Measurements from ENCODE around the gene CHST13.

Gene CHST13

DNA sequence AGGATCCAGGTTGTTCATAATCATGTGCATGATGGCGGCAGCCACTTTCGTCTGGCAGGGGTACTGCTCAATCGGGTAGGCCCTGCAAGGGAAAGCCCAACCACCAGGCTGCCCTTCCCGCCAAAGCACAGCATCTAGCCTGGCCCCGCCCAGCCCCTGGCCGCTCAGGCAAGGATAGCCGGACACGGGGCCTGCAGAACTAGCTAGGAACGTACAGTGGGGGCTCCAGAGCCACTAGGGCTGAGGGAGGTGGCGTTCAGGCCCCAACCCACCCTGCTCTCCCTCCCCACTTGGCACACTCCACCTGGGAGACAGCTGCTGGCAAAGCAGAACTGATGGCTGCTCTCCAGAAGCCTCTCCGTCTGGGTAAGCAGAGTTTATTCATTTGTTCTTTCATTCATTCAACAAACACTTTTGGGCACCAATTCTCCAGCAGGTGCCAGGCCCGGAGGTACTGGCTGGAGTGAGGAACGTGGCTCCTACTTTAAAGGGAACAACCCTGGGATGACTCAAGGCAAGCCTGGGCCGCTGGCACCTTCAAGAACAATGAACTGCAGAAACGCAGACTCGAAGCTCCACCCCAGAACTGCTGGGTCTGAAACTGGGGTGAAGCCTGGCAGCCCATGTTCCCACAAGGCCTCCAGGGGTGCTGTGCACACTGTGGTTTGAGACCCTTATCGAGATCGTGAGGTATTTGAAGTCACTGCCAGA lies 14.2 kb upstream of the CHST13 start:
- no peak for DNase-seq (ENCODE audit: low read depth in 2 of 2)

DNA sequence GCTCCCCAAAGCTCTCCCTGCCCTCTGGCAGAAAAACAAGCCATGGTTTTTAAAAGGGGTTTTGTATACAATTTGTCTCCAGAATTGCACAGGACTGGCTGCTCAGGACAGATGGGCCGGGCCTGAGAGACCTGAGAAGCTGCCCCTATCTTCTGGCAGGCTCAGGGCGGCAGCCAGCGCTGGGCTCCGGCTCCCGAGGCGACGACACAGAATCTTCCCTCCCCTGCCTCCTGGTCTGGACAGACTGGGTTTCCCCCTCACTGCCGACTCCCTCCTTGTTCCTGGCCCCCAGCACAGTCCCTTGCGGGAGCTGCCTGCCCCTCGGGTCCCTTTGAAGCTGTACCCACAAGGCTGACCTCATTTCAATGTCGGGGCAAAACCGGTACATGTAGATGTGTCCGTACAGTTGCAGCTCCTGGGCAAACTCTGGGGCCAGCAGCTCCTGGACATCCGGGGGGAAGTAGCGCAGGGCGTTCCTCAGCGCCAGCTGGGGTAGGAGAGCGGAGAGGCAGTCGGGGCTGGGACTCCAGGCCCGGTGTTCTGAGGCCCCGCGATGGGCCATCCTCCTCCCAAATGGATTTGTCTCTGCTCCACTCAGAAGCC lies 13.5 kb upstream of the CHST13 start:
- no peak for DNase-seq (ENCODE audit: low read depth in 2 of 2)

DNA sequence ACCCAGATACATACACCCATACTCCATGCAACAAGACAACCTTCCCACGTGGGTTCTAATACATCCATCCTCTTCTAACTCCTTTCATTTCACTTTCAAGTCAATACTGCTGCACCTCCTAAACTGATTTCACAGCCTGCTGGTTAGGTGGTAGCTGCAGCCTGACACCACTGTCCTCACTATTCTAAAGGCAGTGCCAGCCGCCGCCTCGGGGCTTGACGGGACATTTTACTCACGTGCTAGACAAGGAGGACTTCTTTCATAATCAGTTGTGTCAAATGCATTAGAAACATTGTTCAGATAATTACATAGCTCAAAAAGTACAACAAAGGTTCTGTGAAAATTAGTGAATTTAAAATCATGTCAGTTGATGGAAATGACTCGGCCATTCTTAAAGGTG lies 12.7 kb upstream of the CHST13 start:
- DNase-seq (ENCODE audit: low read depth in 2 of 2), result no peak

DNA sequence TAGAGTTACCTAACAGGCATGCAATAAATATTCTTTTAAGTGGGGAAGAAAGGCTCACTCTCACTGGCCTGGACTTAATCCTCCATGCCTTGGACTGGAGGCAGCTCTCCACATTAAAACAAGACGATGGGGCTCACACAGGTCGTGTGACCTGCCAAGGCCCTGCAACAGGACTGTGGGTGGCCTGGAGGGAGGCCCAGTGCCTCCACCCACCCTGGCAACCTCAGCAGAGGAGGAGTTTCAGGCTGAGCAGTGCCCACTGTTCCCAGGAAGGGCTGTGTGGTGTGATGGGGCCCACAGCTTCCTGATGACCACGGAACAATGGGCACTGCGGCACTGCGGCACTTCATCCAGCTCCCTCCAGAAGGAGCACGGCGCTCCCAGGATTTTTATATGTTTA lies 11.9 kb upstream of the CHST13 start:
- no peak for DNase-seq (ENCODE audit: low read depth in 2 of 2)

DNA sequence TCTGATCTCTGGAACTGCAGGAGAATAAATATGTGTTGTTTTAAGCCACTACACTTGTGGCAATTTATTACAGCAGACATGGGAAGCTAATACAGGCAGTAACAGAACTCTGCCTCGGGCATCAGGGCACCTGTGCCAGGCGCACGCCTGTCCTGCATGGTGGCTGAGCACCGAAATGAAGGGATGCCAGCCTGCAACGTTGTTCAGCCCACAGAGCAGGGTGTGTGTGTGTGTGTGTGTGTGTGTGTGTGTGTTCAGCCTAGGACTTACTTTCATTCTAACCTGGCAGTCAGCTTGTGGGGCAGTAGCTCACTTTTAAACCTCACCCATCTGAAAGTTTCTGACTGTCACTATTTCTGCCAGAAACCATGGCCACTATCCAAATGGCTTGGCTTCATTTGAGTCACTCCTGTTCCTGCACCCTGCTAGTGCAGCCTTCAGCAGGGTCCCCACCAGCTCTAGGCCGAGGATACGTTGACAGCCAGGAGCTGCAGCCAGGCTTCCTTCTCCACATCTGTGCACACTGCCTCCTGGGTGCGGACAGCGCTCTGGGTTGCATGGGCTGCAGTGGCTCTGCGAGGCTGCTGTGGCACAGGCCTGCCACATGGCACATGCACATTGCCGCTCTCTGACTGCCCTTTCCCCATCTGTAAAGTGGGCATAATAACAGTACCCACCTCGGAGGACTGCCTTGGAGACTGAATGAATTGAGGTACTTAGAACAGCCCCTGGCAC lies 10.9 kb upstream of the CHST13 start:
- no peak for DNase-seq (ENCODE audit: low read depth in 2 of 2)

DNA sequence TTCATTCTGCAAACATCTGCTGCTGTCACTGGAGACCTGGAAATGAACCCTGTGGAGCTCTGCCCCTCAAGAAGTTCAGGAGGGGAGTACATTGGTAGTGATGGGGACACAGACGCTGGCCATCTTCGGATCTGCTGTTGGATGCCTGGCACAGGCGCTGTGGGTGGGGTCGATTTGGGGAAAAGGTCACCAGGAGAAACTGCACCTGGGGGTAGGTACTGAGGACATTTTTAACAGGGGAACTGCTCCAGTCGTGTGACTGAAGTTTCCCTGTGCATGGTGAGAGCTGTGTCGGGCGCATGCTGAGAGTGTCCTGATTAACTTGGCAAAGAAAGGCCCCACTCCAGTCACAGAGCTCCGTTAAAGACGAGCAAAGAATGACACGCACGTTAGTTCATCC lies 9.8 kb upstream of the CHST13 start:
- DNase-seq (ENCODE audit: low read depth in 2 of 2), result no peak

DNA sequence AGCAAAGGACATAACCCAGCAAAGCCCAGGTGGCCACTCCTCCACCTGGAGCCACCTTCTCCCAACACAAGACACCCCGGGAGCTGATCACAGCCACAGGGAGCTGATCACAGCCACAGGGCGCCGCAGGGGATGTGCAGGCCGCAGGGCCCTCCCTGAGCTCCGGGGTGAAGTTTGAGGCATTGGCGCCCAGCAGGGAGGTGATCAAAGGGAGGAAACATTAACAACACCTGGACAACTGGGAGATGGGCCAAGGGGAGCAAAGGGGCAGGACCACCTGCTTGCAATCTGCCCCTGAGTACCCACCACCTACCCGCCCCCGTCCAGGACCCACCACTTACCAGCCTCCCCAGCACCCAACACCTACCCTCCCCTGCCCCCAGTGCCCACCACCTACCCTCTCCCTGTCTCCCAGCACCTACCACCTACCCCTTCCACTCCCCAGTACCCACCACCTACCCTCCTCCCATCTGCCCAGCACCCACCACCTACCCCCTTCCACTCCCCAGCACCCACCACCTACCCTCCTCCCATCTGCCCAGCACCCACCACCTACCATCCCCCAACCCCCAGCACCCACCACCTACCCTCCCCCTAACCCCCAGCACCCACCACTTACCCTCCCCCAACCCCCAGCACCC lies 8.8 kb upstream of the CHST13 start:
- DNase-seq (ENCODE audit: low read depth in 2 of 2), result no peak

DNA sequence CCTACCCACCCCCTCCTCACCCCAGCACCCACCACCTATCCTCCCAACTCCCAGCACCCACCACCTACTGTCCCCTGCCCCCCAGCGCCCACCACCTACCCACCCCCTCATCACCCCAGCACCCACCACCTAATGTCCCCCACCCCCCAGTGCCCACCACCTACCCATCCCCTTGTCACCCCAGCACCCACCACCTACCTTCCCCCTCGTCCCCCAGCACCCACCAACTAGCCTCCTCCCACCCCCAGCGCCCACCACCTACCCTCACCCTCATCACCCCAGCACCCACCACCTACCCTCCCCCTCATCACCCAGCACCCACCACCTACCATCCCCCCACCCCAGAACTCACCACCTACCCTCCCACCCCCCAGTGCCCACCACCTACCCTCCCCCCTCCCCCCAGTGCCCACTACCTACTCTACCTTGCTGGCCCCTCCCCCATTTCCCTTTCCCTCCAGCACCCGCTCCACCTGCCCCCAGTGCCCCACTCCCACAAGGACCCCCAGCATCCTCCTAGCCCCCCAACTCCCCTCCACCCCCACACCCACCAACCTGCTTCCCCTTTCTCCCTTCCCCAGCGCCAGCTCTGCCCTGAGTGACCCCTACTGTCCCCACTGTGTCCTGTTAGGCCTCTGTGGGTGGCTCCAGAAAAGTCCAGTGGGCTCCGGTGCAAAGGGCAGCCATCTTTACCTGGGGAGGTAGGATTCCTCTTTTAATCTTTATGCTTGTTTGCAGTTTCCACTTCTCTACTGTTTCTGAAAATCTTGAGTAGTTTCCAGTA lies 7.6 kb upstream of the CHST13 start:
- no peak for DNase-seq (ENCODE audit: low read depth in 2 of 2)

DNA sequence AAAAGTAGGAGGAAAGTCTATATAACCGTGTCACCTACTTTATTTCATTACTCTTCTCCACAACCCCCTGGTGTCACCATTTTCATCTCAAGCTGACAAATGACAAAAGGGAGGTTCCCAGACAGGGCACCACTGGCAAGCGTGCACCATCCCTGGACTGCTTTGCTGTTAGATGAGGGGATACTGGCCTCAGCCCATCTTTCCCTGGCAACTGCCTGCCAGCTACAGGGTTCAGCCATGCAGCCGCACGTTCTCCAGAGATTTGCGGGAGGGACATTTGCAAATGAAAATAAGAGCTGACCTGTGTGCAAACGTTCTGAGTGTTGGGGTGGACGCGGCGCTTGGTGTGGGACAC lies 7.0 kb upstream of the CHST13 start:
- DNase-seq (ENCODE audit: low read depth in 2 of 2), result no peak

DNA sequence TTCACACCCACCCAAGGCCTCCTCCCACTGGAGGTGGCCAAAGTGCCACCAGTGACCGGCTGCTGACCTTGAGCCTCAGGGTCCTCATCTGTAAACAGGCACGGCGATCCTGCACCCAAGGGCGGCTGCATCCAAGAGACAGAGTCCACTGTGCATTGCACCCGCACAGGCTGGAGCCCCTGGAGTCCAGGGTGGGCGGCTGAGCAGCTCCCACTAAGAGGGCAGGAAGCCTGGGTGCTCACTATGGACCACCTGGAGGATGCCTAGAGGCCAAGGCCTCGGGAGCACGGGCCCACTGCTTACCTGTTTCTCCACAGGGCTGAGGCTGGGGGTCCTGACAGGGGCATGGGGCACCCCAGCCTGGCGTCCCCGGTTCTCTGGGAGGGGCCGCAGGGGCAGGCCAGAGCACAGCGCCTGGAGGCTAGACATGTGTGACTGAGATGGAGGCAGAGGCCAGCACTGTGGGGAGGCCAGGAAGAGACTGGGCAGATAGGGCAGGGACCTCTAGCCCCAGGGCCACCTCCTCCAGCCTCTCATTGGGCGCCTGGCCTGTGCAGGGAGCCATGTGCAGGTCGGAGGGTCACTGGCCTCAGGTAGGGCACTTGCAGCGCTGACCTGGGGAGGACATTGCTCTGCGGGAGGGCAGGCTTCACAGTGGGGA lies 6.5 kb upstream of the CHST13 start, which contains the start of gene UROC1:
UROC1 (minus strand) TSS at position 483 of the 661 bp plus-strand sequence; CDS start at position 429, 54 bp downstream.
- DNase-seq (ENCODE audit: low read depth in 2 of 2), result no peak

DNA sequence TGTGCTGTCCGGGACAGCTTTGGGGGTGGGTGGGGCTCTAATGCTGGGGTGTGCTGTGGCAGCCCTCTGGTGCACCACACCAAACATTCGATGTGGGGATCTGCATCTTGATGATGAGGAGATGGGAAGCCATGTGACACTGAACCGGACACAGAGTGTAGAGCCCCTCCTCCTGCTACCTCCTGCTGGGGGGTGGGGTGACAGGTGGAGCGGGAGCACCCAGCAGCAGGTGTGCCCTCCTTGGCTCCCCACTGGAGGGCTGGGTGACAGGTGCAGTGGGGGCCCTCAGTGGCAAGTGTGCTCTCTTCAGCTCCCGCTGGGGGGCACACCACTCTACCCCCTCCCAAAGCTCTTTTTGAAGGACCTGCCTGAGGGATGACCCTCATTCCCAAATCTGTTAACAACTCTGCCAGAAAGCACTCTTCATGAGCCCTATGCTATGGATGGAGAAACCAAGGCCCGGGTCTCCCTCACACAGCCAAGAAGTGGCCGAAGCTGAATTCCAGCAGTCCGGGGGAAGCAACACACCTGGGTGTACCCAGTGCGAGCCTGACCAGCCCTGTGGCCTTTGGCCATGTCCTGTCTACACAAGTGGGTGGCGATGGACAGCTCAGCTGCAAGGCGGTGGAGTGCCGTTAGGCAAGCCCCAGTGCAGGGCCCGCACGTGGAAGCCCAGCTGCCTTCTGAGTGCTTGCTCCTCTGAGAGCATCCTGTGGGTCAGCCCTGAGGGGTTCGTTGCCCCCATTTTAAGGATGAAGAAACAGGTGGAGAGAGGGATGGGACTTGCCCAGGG lies 5.8 kb upstream of the CHST13 start:
- no peak for DNase-seq (ENCODE audit: low read depth in 2 of 2)

DNA sequence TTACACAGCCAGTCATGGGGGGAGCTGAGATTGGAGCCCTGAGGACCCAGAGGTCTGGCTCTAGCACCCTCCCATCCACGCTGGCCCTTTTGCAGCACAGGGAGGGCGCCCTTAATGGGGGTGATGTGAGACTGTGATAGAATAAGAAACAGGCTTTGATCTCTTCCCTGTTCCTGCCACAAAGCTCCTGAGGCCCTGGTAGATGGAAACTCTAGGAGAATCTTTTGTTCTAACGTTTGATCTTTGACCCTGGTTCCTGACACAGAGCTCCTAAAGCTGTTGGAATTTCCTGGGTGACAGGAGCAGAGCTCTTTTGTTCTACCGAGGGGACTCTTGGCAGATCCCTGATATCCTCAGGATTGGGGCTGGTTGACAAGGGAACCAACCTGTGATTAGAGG lies 5.2 kb upstream of the CHST13 start:
- no peak for DNase-seq (ENCODE audit: low read depth in 2 of 2)

DNA sequence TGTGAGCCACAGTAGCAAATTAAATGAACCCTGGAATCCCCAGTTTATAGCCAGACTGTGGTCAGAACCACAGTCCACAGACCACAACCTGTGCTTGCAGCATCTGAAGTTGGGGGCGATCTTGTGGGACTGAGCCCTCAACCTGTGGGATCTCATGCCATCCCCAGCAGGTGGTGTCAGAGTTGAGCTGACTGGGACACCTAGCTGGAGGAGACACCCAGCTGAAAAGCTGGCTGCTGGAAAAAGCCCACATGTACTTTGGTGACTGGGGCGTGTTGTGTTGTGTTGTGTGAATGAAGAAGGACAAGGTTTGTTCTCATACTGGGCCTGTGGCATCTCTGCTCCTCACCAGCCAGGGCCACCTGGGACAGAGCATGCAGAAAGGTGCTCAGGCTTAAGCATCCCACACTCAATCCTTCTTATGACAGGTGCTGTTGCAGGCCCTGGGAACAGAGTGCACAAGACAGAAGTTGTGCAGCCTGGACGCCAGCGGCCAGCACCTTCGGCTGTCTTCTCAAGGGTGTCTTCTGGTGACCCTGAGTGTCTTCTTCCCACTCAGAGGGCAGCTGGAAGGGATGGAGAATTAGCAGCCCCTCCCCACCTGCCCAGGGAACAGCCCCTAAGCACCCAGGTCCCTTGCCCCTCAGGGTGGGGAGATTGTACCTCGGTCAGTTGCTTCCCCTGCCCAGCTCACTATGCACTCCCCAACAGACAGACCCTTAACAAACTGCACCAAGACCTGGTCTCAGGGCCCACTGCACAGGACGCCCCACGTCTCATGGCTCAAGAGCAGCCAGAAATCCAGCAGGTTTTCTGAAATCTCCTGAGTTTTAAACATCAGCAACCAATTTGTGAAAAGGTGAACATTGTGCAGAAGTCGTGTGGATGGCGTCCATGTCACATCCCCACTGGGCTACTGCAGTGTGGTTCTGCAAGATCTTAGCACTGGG lies 4.2 kb upstream of the CHST13 start:
- DNase-seq (ENCODE audit: low read depth in 2 of 2), result no peak

DNA sequence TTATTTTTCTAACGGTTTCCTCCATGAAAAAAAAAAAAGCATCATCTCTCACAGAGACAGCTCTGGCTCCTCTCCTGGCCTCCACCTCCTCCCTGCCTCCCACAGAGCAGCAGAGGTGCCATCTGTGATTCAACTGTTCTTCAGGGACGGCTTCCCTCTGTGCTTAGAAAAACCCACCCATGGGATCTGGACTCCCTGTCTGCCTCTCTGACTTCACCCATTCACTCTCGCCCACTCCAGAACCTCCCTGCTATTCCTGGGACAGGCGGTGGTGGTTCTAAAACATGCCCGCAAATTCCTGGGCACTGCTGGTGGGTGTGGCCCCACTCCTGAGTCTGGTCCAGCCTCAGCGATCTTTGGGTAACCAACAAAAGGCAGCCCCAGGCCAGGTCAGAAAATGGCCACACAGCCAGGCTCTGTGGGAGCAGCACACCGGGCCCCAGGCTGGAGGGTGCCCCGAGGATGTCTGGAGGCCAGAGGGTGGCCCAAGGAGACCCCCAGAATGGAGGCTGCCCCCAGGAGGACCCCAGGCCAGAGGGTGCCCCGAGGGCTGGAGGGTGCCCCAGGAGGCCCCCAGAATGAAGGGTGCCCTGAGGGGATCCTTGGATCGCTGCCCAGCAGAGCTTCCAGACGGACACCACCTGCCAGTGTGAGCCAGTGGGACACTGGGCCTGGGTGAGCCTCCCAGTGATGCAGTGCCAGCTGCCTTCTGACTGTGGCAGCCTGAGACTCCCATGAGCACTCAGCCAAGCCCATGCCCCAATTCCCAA lies 2.6 kb upstream of the CHST13 start:
- DNase-seq (ENCODE audit: low read depth in 2 of 2), result no peak

DNA sequence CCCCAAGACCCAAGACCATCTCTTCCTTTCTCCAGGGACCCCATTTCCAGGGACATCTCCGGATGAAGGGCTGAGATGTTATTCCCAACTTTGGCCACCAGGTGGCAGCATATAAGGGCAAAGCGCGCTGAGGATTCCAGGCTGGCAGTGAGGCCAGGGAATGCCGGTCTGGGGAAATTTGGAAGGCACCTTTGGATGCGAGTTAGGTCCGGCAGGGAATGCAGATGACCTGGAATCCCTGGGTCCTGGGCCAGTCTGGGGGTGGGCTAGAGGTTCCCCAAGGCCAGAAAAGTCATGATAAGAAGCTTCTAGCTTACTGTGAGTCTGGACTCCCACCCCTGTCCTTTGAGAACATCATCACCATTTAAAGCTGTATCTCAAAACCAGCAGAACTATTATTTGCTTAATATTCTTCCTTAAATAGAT lies 1.6 kb upstream of the CHST13 start:
- DNase-seq (ENCODE audit: low read depth in 2 of 2), result peak; percentile 18 to 21

DNA sequence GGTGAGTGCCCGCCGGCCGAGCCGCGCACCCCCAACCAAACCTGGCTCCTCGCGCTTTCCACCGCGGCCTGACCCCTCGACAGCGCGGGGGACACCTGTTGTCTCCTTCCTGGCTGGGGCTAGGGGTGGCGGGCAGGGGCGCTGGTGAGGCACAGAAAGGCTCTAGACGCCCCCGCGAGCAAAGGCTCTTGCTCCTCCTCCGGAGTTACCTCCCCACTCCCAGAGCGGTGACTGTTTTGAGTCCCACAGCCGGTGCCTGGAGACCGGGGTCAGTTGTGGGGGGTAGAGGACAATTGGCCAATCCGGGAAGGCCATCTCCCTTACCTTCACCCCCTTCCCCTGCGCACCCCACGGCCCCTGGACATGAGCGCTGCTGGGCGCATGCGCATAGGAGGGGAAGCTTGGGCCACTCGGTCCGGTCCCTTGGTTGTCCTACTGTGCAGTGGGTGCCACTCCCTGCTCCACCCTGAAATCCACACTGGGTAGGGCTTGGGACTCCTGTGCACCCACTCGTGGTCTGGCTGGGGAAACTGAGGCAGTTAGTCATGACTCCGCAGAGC lies 554 bp downstream of the CHST13 start:
- no peak for DNase-seq (ENCODE audit: low read depth in 2 of 2)

DNA sequence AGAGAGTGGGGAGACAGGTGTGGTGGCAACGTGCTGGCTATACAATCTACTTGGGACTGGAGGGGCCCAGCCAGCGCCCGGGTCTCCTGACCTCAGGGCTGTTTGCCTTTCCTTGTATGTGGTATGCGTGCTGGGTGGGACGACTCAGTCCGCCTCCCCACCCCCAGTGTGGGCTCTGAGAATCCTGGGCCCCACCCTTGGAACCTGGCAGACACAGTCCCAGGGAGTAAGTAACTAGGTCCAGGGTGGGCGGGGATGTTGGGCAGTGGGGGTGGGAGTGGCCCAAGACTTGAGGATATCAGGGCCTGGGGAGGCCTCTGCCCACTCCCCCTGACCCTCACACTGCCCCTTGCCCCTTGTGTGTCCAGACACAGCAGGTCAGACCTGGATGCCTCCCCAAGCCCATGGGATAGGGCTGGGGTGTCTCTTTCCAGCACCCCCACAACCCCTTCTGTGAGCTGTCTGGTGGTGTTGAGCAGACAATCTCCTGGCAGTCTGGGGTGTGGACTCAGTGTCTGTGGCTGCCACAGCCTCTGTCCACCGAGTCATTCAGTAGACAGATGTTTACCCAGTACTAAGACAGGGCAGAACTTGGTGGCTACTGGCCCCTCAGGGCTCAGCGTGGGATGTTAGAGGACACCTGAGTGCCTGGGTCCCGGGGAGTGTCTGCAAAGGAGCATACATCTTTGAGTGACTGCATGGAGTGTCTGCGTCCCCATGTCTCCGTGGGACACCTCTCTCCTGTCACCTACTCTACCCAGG lies 1.3 kb downstream of the CHST13 start:
- DNase-seq (ENCODE audit: low read depth in 2 of 2), result no peak

Data from activated CD4-positive, alpha-beta T cell treated with anti-CD3 and anti-CD28 coated beads for 24 hours (primary cell).